HFFc6 (cell line): Measurements from ENCODE around the gene CYP26B1. TPM values are rescaled to one million over a fixed set of nuclear protein-coding genes. Genes with fewer than 3 reads are reported as not detected.

Experiments used
- DNase-seq: peaks from one replicate; pipeline ENCODE4 v3.0.0-alpha.2; 2018
- H3K27ac Mint-ChIP-seq: 2 replicates; pipeline ENCODE4 v1.8.0; 2020; ENCODE audit warnings: mild to moderate bottlenecking, mixed read lengths
- H3K27me3 Mint-ChIP-seq: 2 replicates; pipeline ENCODE4 v1.8.0; 2021; ENCODE audit warnings: mild to moderate bottlenecking, moderate library complexity, mixed read lengths; ENCODE audit not compliant: insufficient read depth
- H3K36me3 Mint-ChIP-seq: 2 replicates; pipeline ENCODE4 v1.8.0; 2021; ENCODE audit warnings: low read depth, mixed read lengths
- H3K4me1 Mint-ChIP-seq: 2 replicates; pipeline ENCODE4 v1.8.0; 2020; ENCODE audit warnings: low read depth, mixed read lengths
- H3K4me3 Mint-ChIP-seq: 2 replicates; pipeline ENCODE4 v1.8.0; 2020; ENCODE audit warnings: mild to moderate bottlenecking, moderate library complexity, mixed read lengths
- H3K9me3 Mint-ChIP-seq: 2 replicates; pipeline ENCODE4 v1.8.0; 2020; ENCODE audit warnings: mild to moderate bottlenecking, mixed read lengths
- total RNA-seq, 6 experiments: library from RNA; stranded (reverse); fragmentation: NEBNext Ultra II Directional; extraction: Animal tissue kit (Norgen Biotek cat#: 25700); gene quantifications; 2 replicates in 1 of 6; 3 replicates in 5 of 6; pipeline ENCODE4 v1.2.3, GENCODE V29; 2021
- TF ChIP-seq, protein P1 (sequence below): fragments of 200-600 bp; sonication (generic); IDR thresholded peaks from 2 replicates; pipeline ENCODE4 v1.5.0; 2021; ENCODE audit warnings: antibody characterized with exemption, mild to moderate bottlenecking

Gene CYP26B1
- total RNA-seq, 6 experiments from 2014 or later, result 0.05 to 0.66 (median 0.14) TPM; not detected in 1

DNA sequence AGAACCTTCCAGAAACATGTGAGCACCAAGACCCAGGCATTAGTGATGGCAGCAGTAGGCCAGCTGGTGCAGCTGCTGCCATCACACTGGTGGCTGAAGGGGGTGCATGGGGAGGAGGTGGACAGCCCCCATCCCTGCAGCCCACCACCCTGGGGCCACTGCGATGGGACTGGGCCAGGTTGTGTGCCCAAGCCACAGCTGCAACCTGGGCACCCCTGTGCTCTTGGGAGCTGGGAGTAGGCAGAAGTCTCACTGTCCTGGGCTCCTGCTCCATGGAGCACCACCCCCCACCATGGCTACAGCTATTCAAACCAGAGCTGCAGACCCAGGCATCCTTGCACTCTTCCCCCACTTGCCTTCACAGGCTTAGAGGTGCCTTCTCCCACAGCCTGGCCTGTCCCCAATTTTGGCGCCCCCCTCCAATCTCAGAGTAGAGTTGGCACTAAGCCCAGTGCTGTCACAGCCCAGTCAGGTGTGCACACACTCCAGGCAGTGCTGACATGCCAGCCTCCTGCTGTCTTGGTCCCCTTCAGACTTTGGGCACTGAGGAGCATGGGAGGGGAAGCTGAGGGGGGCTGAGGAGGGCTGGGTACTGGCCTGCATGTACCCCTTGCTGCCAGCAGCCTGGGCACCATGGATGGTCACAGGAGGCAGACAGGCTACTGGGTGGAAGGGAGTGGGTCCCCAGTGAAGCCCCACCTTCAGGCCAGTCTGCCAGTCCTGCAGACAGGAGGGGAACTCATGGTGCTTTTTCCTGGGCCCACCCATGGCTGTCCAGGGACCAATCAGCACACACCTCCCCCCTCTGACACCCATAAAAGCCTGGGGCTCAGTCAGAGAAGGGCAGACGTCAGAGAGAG, 67.1 kb downstream of the CYP26B1 start:
- peaks cover 6% of the 10 kb centered on the region for H3K4me1 Mint-ChIP-seq
- peaks cover 17% of the 10 kb centered on the region for H3K27me3 Mint-ChIP-seq
- no peak overlapping the region for H3K27ac Mint-ChIP-seq
- no peaks in the 10 kb centered on the region for H3K36me3 Mint-ChIP-seq
- TF ChIP-seq, protein P1, sequence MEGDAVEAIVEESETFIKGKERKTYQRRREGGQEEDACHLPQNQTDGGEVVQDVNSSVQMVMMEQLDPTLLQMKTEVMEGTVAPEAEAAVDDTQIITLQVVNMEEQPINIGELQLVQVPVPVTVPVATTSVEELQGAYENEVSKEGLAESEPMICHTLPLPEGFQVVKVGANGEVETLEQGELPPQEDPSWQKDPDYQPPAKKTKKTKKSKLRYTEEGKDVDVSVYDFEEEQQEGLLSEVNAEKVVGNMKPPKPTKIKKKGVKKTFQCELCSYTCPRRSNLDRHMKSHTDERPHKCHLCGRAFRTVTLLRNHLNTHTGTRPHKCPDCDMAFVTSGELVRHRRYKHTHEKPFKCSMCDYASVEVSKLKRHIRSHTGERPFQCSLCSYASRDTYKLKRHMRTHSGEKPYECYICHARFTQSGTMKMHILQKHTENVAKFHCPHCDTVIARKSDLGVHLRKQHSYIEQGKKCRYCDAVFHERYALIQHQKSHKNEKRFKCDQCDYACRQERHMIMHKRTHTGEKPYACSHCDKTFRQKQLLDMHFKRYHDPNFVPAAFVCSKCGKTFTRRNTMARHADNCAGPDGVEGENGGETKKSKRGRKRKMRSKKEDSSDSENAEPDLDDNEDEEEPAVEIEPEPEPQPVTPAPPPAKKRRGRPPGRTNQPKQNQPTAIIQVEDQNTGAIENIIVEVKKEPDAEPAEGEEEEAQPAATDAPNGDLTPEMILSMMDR, result no peak
- H3K9me3 Mint-ChIP-seq, result no peaks in the 10 kb centered on the region
- no peak overlapping the region for H3K4me3 Mint-ChIP-seq
- no peak for DNase-seq
